Measurements from ENCODE around the gene SLC28A3.

SLC28A3 gene

DNA sequence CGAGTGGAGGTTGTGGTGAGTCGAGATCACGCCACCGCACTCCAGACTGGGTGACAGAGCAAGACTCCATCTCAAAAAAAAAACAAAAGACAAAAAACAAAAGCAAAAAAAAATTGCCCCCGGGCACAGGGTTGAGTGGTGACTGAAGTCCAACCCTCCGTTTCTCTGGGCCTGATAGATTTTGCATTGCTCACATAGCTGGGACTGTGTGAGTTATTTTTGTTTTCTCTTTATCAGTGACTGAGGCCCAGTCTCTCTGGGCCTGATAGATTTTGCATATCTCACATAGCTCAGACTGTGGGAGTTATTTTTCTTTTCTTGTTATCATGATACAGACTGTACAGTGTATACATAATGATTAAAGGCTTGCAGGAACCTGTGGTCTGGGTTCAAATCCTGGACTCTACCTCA, 2.6 kb upstream of the SLC28A3 start:
- DNase-seq (ENCODE audit: low read depth in 2 of 2): no peak

DNA sequence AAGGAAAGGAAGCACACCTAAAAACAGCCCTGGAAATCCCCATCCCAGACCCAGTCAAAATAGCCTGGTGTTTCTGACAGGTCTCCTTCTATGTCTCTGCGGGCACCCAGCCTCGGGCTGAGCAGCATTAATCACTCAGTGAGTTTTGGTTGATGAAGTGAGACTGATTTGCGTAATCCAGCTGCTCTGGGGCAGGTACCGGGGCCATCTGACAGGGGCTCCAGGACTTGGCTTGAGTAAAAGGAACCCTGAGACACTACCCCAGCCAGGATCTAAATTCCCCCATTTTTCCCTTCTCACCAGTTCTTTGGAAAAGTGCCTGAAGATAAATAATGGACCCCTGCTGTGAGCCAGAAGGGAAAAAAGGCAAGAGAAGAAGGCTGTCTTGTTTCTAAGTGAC, 596 bp downstream of the SLC28A3 start:
- no peak for DNase-seq (ENCODE audit: low read depth in 2 of 2)

DNA sequence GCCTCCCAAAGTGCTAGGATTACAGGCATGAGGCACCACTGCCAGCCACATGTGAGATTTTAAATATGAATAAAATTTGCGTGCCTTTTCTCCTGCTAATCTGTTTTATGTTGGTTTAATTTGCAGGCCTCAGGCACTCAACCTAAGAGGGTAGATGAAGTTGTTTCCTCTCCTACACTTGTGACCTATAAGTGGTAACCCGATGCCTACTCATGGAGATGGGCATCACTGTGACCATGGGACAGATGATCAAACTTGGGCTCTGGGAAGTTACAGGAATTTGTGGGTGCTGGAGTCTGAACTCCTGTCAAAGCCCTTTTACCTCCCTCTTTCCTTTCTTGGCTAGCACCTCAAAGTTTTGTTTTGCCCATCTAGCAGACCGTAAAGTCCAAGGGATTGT, 1.1 kb downstream of the SLC28A3 start:
- no peak for DNase-seq (ENCODE audit: low read depth in 2 of 2)

DNA sequence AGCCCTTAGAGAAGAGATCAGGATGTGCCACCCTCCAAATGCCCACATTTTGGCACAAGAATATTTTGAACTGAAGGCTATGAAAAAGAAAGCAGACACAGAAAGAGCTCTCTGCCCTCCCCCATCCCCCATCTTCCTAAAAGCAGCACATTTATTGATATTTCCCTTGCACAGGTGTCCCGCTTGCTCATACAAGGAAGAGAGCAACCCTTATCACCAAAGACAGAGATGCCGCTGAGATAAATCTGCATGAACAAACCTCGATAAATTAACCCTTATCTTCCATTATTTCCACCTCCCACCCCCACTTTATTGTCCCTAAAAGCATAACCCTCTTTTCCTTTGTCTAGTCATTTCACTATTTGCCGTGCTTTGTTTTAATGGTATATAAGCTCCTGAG, 1.8 kb downstream of the SLC28A3 start:
- no peak for DNase-seq (ENCODE audit: low read depth in 2 of 2)

DNA sequence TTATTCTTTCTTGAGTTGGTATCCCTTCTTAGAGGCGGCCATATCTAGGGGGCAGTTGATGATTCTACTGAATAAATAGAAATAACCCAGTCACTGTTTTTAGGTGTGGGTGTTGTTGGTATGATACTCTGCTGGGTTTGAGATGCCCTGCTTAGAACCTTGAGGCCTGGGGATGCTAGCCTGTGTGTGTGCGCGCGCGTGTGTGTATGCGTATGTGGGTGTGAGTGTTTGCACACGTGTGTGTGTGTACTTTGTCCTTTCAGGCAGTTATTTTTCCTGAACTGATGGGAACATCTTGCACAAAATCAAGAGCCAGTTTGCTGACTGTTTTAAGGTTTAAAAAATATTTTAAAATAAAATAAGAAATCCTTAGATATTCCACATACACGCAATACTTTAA, 3.3 kb downstream of the SLC28A3 start:
- no peak for DNase-seq (ENCODE audit: low read depth in 2 of 2)

DNA sequence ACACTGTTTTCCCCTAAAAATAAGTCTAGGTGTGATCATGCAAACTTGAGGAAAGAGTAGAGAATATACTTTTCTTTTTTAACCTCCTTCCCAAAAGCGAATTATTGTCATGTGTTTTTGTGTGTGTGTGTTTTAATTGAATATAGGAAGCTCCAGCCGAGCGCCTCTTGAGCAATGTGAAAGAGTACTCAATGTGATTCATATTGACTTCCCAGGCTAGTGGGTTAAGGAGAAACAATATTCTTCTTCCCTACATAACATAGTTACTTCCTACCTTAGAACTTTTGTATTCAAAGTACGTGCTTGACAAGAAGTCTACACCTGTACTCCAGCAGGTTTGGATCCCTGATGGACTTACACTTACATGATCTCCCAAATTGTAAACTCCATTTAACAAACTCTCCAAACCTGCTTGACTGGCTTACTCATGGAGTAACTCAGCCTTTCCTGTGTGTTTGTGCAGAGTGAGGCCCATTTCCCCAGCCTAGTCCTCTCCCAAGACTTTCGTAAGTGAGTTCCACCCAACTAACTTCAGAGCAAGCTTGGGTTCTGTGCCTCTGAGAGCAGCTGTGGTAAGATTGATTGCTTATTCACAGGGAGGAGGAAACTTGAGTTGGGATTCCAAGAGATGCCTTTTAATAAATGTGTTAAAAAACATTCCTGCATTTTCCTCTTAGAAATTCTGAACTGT, 9.3 kb downstream of the SLC28A3 start:
- no peak for DNase-seq (ENCODE audit: low read depth in 2 of 2)

DNA sequence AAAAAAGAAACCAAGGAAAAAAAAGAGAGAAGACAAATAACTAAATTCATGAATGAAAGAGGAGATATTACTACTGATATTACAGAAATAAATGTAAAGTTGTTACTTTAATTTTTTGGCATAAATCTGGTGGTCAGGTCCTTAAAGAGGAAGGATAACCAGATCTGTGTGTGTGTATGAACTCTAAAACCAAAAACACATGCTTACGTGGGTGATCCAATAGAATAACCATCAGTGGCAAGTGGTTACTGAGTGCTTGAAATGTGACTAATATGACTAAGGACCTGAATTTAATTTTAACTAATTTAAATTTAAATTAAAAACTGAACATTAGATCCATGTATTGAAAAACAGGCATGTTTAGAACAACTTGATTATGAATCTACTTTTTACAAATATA, 10.3 kb downstream of the SLC28A3 start:
- DNase-seq (ENCODE audit: low read depth in 2 of 2): no peak

DNA sequence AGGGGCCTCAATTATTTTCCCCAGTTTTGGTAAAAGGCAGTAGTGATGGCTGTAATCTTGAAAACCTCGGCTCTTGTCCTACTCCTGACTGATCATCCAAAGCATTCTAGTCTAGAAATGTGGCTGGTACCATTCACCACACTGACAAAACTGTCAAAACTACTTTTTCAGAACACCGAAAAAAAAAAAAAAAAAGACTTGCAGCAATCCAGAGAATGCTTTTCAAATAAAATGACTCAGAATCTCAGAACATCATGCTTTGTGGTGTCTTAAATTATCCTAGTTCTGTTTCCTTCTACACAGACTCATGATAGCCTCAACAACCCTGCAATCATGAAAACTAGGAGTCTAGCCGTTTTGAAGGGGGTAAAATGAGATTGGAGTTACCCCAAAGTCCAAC, 13.4 kb downstream of the SLC28A3 start:
- DNase-seq (ENCODE audit: low read depth in 2 of 2): no peak

DNA sequence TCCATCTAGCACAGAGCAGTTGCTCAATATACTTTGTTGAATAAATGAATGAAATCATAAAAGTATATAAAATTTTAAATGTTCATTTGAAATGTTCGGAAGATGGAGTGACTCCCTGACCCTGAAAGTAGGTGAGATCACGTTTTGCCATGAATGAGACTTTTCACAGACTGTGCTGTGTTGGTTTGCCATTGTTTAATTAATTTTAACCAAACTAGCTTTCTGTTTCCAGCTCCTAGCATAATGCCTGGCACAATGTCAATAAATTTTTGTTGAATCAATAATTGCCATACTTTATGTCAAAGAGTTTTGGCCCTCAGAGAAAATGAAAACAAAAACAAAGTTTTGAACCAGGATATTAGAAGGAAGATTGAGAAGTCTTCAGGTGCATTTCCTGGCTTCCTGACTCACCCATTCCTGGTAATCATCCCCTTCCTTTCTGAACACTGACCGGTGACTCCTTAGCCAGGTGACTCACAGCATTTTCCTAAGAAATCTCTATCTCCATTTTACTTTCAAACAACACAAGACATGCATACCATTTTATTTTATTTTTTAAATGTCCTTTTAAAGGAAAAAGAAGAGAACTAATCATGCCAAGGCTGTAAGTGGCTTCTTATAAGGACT, 15.1 kb downstream of the SLC28A3 start:
- no peak for DNase-seq (ENCODE audit: low read depth in 2 of 2)

DNA sequence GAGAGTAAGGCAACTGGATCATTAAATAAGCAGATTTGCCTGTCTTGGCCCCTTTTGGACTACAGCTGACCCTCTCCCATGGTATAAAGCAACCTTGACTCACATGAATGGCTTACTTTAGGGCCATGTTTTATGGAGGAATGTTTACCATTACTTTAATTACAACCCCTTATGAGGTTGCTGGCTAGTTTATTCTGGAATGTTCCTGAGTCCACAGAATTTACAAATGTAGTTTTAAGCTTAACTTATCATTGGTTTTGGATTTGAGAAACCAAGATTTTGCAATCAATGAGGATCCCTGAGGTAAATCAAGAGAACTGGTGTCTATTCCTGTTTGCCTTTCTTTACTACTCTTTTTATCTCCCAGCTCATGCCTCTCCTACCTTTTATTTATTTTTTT, 15.7 kb downstream of the SLC28A3 start:
- no peak for DNase-seq (ENCODE audit: low read depth in 2 of 2)

DNA sequence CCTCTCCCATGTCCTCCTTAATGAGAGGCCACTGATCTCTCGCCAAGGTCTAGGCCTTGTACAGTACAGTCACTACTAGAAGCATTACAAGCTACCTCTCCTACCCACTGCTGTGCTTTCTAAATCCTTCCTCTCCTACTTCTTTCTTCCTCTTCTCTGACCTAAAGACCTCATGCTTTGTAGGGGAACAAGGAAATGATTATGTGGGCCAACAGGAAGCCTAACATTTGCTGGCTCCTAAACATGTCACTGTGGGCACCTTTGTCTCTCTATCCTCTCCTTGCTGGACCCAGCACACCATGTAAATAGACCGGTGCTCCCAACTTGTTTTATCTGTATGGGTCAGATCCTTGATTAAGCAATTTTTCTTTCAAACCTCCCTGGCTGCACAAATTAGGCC, 16.7 kb downstream of the SLC28A3 start:
- DNase-seq (ENCODE audit: low read depth in 2 of 2): no peak

DNA sequence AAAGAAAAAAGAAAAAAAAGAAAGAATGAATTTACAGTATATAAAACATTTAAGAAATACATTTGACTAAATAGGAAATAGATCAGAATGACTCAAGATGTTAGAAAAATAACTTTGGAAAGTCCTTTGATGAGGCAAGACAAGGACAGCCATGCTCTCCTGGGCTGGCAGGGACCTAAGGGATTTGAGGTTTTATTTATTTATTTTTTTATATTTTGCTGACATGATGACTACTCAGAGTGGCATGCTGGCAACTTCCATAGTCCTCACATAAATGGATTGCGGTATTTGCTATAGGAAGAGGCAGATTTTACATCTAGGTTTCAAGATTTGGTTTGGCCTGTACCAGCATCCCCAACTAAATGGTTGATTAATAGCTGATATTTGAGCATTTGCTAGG, 17.7 kb downstream of the SLC28A3 start:
- peak; percentile 20 to 26 for DNase-seq (ENCODE audit: low read depth in 2 of 2)

DNA sequence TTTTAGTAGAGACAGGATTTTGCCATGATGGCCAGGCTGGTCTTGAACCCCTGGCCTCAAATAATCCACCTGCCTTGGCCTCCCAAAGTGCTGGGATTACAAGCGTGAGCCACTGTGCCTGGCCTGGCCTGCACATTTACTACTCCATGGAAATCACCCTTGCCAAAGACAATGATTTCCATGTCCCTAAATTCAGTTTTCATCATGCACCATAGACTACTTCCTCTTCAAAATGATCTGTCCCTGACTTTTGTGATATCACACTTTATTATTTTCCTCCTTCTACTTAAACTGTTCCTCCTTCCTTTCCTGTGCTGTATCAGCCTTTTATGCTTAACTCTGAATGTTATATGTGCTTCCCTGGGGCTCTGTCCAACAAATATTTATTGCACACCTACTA, 20.3 kb downstream of the SLC28A3 start:
- no peak for DNase-seq (ENCODE audit: low read depth in 2 of 2)

DNA sequence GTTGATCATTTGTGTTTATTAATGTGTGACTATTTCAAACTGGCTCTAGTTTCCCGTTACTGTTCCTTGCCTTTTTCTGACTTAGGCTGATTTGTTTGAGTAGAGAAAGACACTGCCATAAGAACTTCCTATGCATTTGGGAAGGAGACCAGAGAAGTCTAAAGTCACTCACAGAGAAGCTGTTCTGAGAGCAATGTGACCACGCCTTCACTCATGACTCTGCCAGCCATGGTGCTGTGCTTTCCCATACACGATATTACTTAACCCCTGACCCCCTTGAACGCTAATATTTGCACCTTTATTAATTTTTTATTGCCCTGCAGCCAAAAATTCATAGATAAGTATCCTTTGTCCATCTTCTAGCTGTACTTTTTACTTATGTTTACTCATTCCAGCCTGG, 20.9 kb downstream of the SLC28A3 start:
- DNase-seq (ENCODE audit: low read depth in 2 of 2): no peak

DNA sequence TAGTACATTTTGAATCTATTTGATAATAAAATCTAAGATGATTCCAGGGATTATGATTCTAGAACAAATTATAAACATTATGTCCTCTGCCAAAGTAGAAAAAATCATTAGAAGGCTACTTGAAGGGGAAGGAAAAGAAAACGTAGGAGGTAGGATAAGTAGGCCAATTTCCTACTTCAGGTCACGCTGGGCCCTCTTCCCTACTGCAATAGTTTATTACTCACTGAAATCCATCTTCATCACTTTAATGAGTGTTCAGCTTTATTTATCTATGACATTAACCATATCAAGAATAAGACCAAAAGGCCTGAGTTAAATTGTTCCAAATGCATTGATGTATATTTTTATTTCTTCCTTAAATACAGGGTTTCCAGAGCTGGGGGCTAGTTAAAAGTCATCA, 21.6 kb downstream of the SLC28A3 start:
- DNase-seq (ENCODE audit: low read depth in 2 of 2): no peak

DNA sequence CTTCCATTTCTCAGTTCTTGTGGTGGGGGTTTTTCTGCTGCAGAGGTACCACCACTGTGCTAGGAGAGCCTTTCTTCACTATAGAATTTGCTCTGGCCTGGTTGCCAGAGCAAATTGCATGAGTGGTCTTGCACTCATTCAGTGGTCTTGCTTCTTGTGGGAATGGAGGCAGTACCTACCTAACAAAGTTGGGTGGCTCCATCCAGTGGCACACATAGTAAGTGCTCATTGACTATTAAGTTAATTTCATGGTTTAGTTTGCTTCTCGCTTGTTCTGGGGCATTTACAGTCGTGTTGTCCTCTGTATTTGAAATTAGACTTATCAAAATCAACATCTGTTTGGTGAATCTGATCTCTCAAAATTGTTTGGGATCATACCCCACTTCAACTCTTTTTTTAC, 23.0 kb downstream of the SLC28A3 start:
- DNase-seq (ENCODE audit: low read depth in 2 of 2): no peak

DNA sequence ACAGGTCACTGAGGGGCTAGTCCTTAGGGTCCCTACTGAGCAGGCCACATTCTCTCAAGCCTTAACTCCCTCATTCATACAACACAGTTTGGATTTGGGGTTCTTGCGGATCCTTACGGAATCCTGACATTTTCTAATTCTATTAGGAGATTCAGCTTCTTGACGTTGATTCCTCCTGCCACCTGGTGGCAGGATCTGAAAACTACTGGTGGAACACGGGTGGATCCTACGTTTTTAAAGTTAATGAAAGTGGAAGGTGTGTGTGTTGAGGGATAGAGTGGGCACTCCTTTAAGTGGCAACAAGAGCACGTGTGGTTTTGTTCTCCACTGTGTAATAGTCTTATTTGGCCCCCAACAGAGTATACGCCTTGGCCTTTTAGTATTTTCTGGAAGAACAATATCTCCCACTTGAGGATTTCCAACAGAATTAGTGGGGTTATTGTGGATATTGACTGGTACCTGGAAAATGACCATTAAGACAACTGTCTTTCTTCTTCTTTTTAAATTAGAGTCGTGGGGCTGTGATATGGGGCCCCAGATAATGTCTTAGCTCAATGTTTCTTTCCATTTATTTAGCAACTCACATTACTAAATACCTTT, 25.2 kb downstream of the SLC28A3 start:
- DNase-seq (ENCODE audit: low read depth in 2 of 2): peak in 1 of 2 experiments; percentile 21

DNA sequence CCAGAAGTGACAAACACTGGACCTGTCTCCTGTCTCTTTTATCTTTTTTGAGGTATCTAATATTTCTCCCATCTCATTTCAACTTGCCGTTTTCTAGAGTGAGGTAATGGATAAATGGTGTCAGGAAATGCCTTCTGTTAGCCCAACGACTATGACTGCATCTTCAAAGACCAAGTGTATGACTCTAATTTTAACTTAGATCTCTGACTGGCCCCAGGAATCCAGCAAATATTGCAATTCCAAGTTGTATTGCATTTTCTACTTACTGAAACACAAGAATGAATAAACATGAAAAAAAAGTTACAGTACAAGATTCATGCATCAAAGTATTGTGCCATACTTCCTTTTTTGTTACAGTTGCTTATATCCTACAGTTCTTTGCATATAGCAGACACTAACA, 26.3 kb downstream of the SLC28A3 start:
- no peak for DNase-seq (ENCODE audit: low read depth in 2 of 2)

DNA sequence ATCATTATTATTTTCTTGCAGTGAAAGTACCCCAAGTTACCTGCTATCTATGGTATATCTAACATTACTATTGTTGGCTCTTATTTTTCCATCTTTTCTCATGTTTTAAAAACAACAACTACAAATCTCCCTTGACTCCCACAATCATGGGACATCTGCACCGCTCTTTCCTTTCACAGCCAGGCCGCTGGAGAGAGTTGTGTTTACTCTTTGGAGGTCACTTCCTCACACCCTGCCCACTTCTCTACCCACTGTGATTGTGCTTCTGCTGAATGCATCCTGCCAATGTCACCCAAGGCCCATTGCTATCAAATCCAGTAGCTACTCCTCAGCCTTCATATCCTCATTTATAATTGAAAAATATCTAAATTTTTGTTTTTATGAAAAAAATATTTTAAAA, 29.7 kb downstream of the SLC28A3 start:
- DNase-seq (ENCODE audit: low read depth in 2 of 2): no peak

DNA sequence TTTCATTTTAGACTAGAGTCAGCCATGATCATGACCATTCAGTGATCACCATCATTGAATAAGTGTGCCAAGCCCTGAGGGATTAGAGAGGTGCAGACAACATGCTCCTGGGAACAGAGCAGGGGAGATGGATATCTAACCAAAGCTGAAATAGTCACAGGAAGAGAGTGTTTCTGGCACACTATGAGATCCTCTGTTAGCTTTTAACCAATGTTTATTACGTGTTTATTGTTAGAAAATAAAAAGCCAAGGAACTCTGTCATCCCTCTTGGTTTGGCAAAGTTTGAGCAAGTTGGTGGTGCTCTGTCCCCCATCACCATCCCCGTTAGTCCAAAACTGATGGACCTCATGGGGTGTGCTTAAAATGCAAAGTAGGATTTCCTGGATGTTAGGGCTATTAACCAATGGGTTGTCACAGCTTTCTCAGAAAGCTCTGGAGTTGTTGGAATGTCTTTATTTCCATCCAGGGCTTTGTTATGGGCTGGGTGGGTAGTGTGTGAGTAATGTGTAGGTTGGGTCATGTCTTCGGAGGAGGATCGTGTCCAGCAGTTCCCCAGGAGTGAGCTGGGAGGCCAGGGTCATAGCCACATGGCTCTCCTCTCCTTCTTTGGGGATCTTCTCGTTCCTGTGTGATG, 34.9 kb downstream of the SLC28A3 start:
- DNase-seq (ENCODE audit: low read depth in 2 of 2): no peak

DNA sequence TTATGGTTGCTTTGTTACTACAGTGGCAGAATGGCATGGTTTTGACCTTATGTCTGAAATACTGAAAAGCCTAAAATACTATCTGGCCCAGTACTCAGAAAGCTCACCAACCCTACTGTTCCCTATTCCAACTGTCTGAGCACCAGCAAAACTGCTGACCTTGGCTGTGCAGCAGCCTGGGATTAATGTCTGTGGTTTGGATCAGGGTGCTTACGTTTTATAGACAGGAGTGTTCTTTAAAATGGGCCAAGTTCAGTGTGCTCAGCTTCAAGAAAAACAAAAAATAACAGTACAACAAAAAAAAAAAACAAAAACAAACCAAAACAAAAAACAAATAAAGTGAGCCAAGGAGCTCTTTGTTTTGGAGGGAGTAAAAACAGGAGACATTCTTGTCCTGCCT, 36.4 kb downstream of the SLC28A3 start:
- no peak for DNase-seq (ENCODE audit: low read depth in 2 of 2)

DNA sequence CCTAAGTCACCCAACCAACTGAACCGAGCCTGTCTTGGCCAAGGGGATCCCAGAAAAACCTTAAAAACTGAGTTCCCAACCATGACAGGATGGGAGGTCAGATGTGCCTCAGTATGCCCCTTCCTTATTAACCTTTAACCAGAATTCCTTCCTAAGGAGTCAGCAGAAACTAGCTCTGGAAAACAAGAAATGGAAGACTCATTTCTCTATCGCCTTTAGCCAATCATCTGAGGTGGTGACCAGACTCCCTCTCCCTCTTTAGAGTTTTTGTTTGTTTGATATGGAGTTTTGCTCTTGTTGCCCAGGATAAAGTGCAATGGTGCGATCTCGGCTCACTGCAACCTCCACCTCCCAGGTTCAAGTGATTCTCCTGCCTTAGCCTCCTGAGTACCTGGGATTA, 37.5 kb downstream of the SLC28A3 start:
- DNase-seq (ENCODE audit: low read depth in 2 of 2): no peak

DNA sequence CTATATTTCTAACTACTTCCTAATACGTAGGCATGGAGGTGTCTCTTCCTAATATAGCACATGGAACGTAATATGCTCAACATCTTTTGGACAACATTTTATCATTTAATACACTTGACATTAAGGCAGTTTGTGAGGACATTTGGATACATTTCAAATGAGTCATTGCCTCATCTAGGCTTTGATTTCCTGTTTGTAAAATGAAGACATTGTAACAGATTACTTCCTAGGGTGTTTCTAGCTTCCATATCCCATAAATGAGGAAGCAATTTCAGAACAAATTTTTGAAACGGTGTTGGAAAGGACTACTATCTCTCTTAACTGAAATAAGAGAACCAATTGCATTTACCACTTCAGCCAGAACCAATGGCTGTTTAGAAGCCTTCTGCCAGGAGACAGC, 38.7 kb downstream of the SLC28A3 start:
- DNase-seq (ENCODE audit: low read depth in 2 of 2): no peak

All from fibroblast of skin of left biceps (primary cell).